Hepatocyte (in vitro differentiated cells): ENCODE results near the gene ZCWPW2. TPM values are rescaled to one million over a fixed set of nuclear protein-coding genes. Genes with fewer than 3 reads are reported as not detected.

Experiments
- DNase-seq: peaks from one replicate; pipeline ENCODE4 v3.0.0-alpha.2; 2016; ENCODE audit warnings: low spot score
- H2AFZ ChIP-seq: fragments of 200-600 bp; sonication (generic); 2 replicates; pipeline ENCODE4 v1.6.0; 2016; ENCODE audit warnings: antibody characterized with exemption, mild to moderate bottlenecking
- H3K27ac ChIP-seq: fragments of 200-600 bp; sonication (generic); 2 replicates; pipeline ENCODE4 v1.5.1; 2016; ENCODE audit warnings: mild to moderate bottlenecking
- H3K27me3 ChIP-seq: fragments of 200-600 bp; sonication (generic); 2 replicates; pipeline ENCODE4 v1.6.1; 2016
- H3K36me3 ChIP-seq: fragments of 200-600 bp; sonication (generic); replicated peaks from 2 replicates; pipeline ENCODE4 v1.5.1; 2016; ENCODE audit warnings: low read depth; ENCODE audit not compliant: insufficient read depth
- H3K4me1 ChIP-seq: fragments of 200-600 bp; sonication (generic); 2 replicates; pipeline ENCODE4 v1.5.1; 2016; ENCODE audit warnings: mild to moderate bottlenecking, moderate library complexity; ENCODE audit not compliant: insufficient read depth
- H3K4me2 ChIP-seq: fragments of 200-600 bp; sonication (generic); 2 replicates; pipeline ENCODE4 v1.6.0; 2016
- H3K4me3 ChIP-seq: fragments of 200-600 bp; sonication (generic); 2 replicates; pipeline ENCODE4 v1.5.1; 2016; ENCODE audit warnings: mild to moderate bottlenecking
- H3K79me2 ChIP-seq: fragments of 200-600 bp; sonication (generic); 2 replicates; pipeline ENCODE4 v1.6.0; 2017; ENCODE audit warnings: mild to moderate bottlenecking
- H3K9me2 ChIP-seq: fragments of 200-600 bp; sonication (generic); replicated peaks from 2 replicates; pipeline ENCODE4 v1.6.0; 2017; ENCODE audit warnings: mild to moderate bottlenecking; ENCODE audit not compliant: insufficient read depth
- H3K9me3 ChIP-seq: fragments of 200-600 bp; sonication (generic); 2 replicates; pipeline ENCODE4 v1.5.1; 2016; ENCODE audit warnings: low read depth, mild to moderate bottlenecking
- H4K20me1 ChIP-seq: fragments of 200-600 bp; sonication (generic); 2 replicates; pipeline ENCODE4 v1.6.0; 2016; ENCODE audit warnings: mild to moderate bottlenecking; ENCODE audit not compliant: insufficient read depth, poor library complexity, severe bottlenecking
- CTCF ChIP-seq: fragments of 200-600 bp; sonication (generic); IDR thresholded peaks from 2 replicates; pipeline ENCODE4 v1.5.1; 2016; ENCODE audit warnings: antibody characterized with exemption, mild to moderate bottlenecking; ENCODE audit not compliant: poor library complexity
- EZH2 ChIP-seq: fragments of 200-600 bp; sonication (generic); IDR thresholded peaks from 2 replicates; pipeline ENCODE4 v1.6.1; 2016; ENCODE audit warnings: antibody characterized with exemption, mild to moderate bottlenecking, borderline replicate concordance
- EZH2phosphoT487 ChIP-seq: fragments of 200-600 bp; sonication (generic); IDR thresholded peaks from one replicate; pipeline ENCODE4 v1.6.1; 2018; ENCODE audit warnings: antibody characterized with exemption, mild to moderate bottlenecking, low read depth, moderate library complexity; ENCODE audit not compliant: unreplicated experiment, severe bottlenecking
- WGBS: methylation state at CpG from one replicate; pipeline ENCODE4 v1.1.6; 2016; ENCODE audit warnings: low lambda C conversion rate; ENCODE audit errors: missing lambda C conversion rate; 5-methylcytosine and 5-hydroxymethylcytosine counted together
- polyA plus RNA-seq: library from polyadenylated mRNA; unstranded; fragments of >200 nt; fragmentation: Nextera tagmentation; extraction: Ambion mirVana; gene quantifications from 2 replicates; pipeline ENCODE4 v1.2.1, GENCODE V29; 2016
- total RNA-seq: library from RNA; depleted of rRNA; stranded (reverse); fragments of >200 nt; gene quantifications from 2 replicates; pipeline ENCODE4 v1.2.3, GENCODE V29; 2014

ZCWPW2 gene
- total and polyA plus RNA-seq, 2 experiments from 2014 or later: 0.77 to 1.8 TPM

DNA sequence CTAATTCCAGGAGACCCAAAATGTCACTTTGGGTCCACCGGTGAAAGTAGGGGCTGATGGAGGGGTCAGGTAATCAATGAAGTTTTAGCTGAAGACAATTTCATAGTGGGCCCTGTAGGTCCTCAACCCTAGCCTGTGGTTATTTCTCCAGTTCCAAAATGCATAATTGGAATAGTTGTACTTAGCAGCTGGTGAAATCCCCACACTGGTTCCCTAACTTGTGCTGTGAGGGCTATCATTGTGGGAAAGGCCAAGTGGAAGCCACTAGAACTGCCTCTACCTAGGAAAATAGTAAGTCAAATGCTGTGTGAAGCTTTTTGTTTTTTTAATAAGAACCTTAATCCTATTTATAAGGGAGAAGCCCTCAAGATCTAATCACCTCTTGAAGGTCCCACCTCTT lies 193.8 kb downstream of the ZCWPW2 start:
- Histone ChIP-seq H3K79me2 (no peaks in the 10 kb centered on the region), H3K4me2 (no peak overlapping the region), H4K20me1 (no peaks in the 10 kb centered on the region), H3K27me3 (no peaks in the 10 kb centered on the region), H3K9me2 (no peaks in the 10 kb centered on the region), H3K4me1 (no peaks in the 10 kb centered on the region), H2AFZ (no peak overlapping the region), H3K36me3 (no peaks in the 10 kb centered on the region), H3K9me3 (no peaks in the 10 kb centered on the region), H3K27ac (no peak overlapping the region), H3K4me3 (no peak overlapping the region)
- TF ChIP-seq CTCF (no peak), EZH2phosphoT487 (no peak), EZH2 (no peak)
- DNase-seq: no peak
- 47% methylated on average over 1 of the region's 1 CpG for WGBS

GRCh38 chr3:28544236-28544635 lies 195.7 kb downstream of the ZCWPW2 start:
- H3K27me3 ChIP-seq: no peaks in the 10 kb centered on the region
- WGBS: 91% methylated on average over 3 of the region's 3 CpGs
- H3K9me2 ChIP-seq: no peaks in the 10 kb centered on the region
- no peaks in the 10 kb centered on the region for H3K4me1 ChIP-seq
- H2AFZ ChIP-seq: no peak overlapping the region
- no peaks in the 10 kb centered on the region for H3K36me3 ChIP-seq
- no peaks in the 10 kb centered on the region for H3K79me2 ChIP-seq
- TF ChIP-seq CTCF: no peak
- TF ChIP-seq EZH2phosphoT487: no peak
- TF ChIP-seq EZH2: no peak
- no peak overlapping the region for H3K4me2 ChIP-seq
- no peak overlapping the region for H3K4me3 ChIP-seq
- no peak overlapping the region for H3K27ac ChIP-seq
- no peak for DNase-seq
- H4K20me1 ChIP-seq: no peaks in the 10 kb centered on the region
- H3K9me3 ChIP-seq: no peaks in the 10 kb centered on the region

DNA sequence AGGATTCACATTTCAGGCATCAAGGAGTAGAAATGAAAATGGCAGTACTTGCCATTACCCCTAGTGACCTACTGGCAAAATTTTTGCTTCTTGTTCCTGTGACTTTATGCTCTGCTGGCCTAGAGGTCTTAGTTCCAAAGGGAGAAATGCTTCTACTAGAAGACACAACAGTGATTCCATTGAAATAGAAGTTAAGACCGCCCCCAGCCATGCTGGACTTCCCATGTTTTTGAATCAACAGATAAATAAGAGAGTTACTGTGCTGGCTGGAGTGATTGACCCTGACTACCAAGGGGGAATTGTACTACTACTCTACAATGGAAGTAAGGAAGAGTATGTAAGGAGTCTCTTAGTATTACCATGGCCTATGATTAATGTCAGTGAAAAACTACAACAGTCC lies 196.3 kb downstream of the ZCWPW2 start:
- no peaks in the 10 kb centered on the region for H3K79me2 ChIP-seq
- H3K4me1 ChIP-seq: no peaks in the 10 kb centered on the region
- WGBS: 93% methylated on average over 1 of the region's 1 CpG
- no peaks in the 10 kb centered on the region for H3K36me3 ChIP-seq
- H2AFZ ChIP-seq: no peak overlapping the region
- no peaks in the 10 kb centered on the region for H3K9me3 ChIP-seq
- H3K9me2 ChIP-seq: no peaks in the 10 kb centered on the region
- no peaks in the 10 kb centered on the region for H4K20me1 ChIP-seq
- no peaks in the 10 kb centered on the region for H3K27me3 ChIP-seq
- H3K4me2 ChIP-seq: no peak overlapping the region
- no peak overlapping the region for H3K27ac ChIP-seq
- no peak for TF ChIP-seq EZH2
- TF ChIP-seq CTCF: no peak
- no peak for TF ChIP-seq EZH2phosphoT487
- DNase-seq: no peak
- H3K4me3 ChIP-seq: no peak overlapping the region

DNA sequence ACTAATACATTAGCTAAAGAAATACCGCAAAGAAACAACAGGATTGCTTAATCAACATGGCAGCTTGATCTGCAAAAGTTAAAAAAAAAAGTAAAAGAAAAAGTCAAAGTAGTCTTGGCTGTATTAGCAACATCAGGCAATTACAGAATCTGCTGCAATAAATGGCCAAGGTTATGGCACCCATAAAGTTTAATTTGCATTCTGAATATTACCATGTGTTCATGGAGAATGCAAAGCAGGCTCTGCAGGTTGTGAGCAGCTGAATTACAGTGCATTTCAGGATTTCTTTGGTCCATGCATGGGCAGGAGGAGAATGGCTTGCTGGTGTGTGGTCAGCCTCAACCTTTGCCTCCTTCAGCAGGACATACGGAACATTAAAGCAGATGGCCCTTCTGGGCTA lies 199.2 kb downstream of the ZCWPW2 start:
- Histone ChIP-seq H3K4me3 (no peak overlapping the region), H3K9me2 (no peaks in the 10 kb centered on the region), H3K9me3 (no peaks in the 10 kb centered on the region), H3K36me3 (no peaks in the 10 kb centered on the region), H4K20me1 (no peaks in the 10 kb centered on the region), H3K79me2 (no peaks in the 10 kb centered on the region), H3K27ac (no peak overlapping the region), H3K4me2 (no peak overlapping the region), H3K4me1 (no peaks in the 10 kb centered on the region), H2AFZ (no peak overlapping the region), H3K27me3 (no peaks in the 10 kb centered on the region)
- TF ChIP-seq EZH2phosphoT487 (no peak), EZH2 (no peak), CTCF (no peak)
- 89% methylated on average over 2 of the region's 2 CpGs for WGBS
- DNase-seq: no peak
